ENCODE measurements around the gene ST3GAL2. TPM values are rescaled to one million over a fixed set of nuclear protein-coding genes. Genes with fewer than 3 reads are reported as not detected.

ST3GAL2 gene
- total RNA-seq, 2 donors from 2014 or later: 56.4 to 57.8 TPM

- Mint-ChIP-seq H3K36me3 (ENCODE audit: low read depth) (peaks cover 20% of the 10 kb centered on the region), H3K4me3 (no peak overlapping the region), H3K4me1 (peaks cover 4% of the 10 kb centered on the region), H3K27ac (no peak overlapping the region), H3K27me3 (ENCODE audit: insufficient read depth) (no peaks in the 10 kb centered on the region), H3K9me3 (no peaks in the 10 kb centered on the region)
- Histone ChIP-seq H3K4me3 (ENCODE audit: low read length) (no peak overlapping the region), H3K9ac (ENCODE audit: extremely low read depth, low read length, poor library complexity, severe bottlenecking) (no peak overlapping the region), H3K36me3 (ENCODE audit: control insufficient read depth, insufficient read depth, low read length) (peaks cover 41% of the 10 kb centered on the region), H3K27me3 (ENCODE audit: control insufficient read depth, insufficient read depth, low read length, poor library complexity, severe bottlenecking) (no peaks in the 10 kb centered on the region), H3K4me1 (ENCODE audit: control insufficient read depth, insufficient read depth, low read length) (no peaks in the 10 kb centered on the region), H3K9me3 (ENCODE audit: control insufficient read depth, low read length) (no peaks in the 10 kb centered on the region), H3K27ac (ENCODE audit: low read depth, low read length) (no peak overlapping the region)
- 85 to 96% methylated on average over 2 of the region's 2 CpGs for WGBS, 2 experiments (ENCODE audit: insufficient coverage in 1 of 2, insufficient read length in 1 of 2)
- TF ChIP-seq CTCF (conservative IDR thresholded peaks at IDR 0.05): no peak
- DNase-seq: no peak
These were observed 89.1 kb downstream of the ST3GAL2 start for GRCh38 chr16:70349783-70350182.

GRCh38 chr16:70348991-70349390 lies 89.9 kb downstream of the ST3GAL2 start:
- no peak overlapping the region for H3K27ac Mint-ChIP-seq
- H3K4me3 ChIP-seq (ENCODE audit: low read length): no peak overlapping the region
- H3K36me3 Mint-ChIP-seq (ENCODE audit: low read depth): peaks cover 16% of the 10 kb centered on the region
- no peaks in the 10 kb centered on the region for H3K27me3 ChIP-seq (ENCODE audit: control insufficient read depth, insufficient read depth, low read length, poor library complexity, severe bottlenecking)
- H3K4me1 Mint-ChIP-seq: peaks cover 4% of the 10 kb centered on the region
- no peak for TF ChIP-seq CTCF (conservative IDR thresholded peaks at IDR 0.05)
- 93 to 96% methylated on average over 2 of the region's 2 CpGs for WGBS, 2 experiments (ENCODE audit: insufficient coverage in 1 of 2, insufficient read length in 1 of 2)
- no peak overlapping the region for H3K9ac ChIP-seq (ENCODE audit: extremely low read depth, low read length, poor library complexity, severe bottlenecking)
- no peaks in the 10 kb centered on the region for H3K9me3 Mint-ChIP-seq
- no peaks in the 10 kb centered on the region for H3K9me3 ChIP-seq (ENCODE audit: control insufficient read depth, low read length)
- H3K36me3 ChIP-seq (ENCODE audit: control insufficient read depth, insufficient read depth, low read length): peaks cover 33% of the 10 kb centered on the region
- no peaks in the 10 kb centered on the region for H3K4me1 ChIP-seq (ENCODE audit: control insufficient read depth, insufficient read depth, low read length)
- DNase-seq: no peak
- no peak overlapping the region for H3K27ac ChIP-seq (ENCODE audit: low read depth, low read length)
- H3K4me3 Mint-ChIP-seq: no peak overlapping the region
- no peaks in the 10 kb centered on the region for H3K27me3 Mint-ChIP-seq (ENCODE audit: insufficient read depth)

- DNase-seq: no peak
- H3K9me3 ChIP-seq (ENCODE audit: control insufficient read depth, low read length): no peaks in the 10 kb centered on the region
- H3K27me3 Mint-ChIP-seq (ENCODE audit: insufficient read depth): no peaks in the 10 kb centered on the region
- H3K27ac ChIP-seq (ENCODE audit: low read depth, low read length): peak overlapping the region; percentile 58
- H3K9me3 Mint-ChIP-seq: no peaks in the 10 kb centered on the region
- peak overlapping the region; percentile 95 for H3K9ac ChIP-seq (ENCODE audit: extremely low read depth, low read length, poor library complexity, severe bottlenecking)
- H3K36me3 Mint-ChIP-seq (ENCODE audit: low read depth): peaks cover 11% of the 10 kb centered on the region
- H3K4me1 ChIP-seq (ENCODE audit: control insufficient read depth, insufficient read depth, low read length): no peaks in the 10 kb centered on the region
- H3K4me3 Mint-ChIP-seq: peak overlapping the region; percentile 98
- TF ChIP-seq CTCF (conservative IDR thresholded peaks at IDR 0.05): no peak
- H3K4me3 ChIP-seq (ENCODE audit: low read length): peak overlapping the region; percentile 99
- 91 to 92% methylated on average over 7 to 10 of the region's 10 CpGs for WGBS, 2 experiments (ENCODE audit: insufficient coverage in 1 of 2, insufficient read length in 1 of 2)
- H3K27ac Mint-ChIP-seq: peak overlapping the region; percentile 86
- H3K4me1 Mint-ChIP-seq: peaks cover 10% of the 10 kb centered on the region
- peaks cover 19% of the 10 kb centered on the region for H3K36me3 ChIP-seq (ENCODE audit: control insufficient read depth, insufficient read depth, low read length)
- no peaks in the 10 kb centered on the region for H3K27me3 ChIP-seq (ENCODE audit: control insufficient read depth, insufficient read depth, low read length, poor library complexity, severe bottlenecking)
These were observed 93.1 kb downstream of the ST3GAL2 start for GRCh38 chr16:70345840-70346239.
